ENCODE measurements around the gene UBR3. TPM values are rescaled to one million over a fixed set of nuclear protein-coding genes. Genes with fewer than 3 reads are reported as not detected.
"Not testable (repeated sequence)": the region's sequence is repeated elsewhere in the genome, so short reads cannot be mapped to it uniquely, and the experiment has no call there.

The UBR3 gene
- total RNA-seq, 1 experiment from 2014 or later, result 30.0 TPM

DNA sequence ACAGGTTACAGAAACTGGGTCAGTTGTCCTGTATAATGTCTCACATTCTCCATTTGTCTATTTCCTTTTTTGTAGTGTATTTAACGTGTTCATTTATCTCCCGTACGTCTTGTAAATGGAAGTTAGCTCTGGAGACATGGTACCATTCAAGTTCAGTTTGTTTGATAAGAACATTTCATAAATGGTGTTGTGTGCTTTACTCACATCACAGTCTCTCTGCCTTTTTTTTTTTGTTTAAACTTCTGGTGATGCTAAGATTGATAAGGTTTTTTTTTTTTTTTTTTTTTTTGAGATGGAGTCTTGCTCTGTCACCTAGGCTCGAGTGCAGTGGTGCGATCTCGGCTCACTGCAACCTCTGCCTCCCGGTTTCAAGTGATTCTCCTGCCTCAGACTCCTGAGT lies 41.7 kb downstream of the UBR3 start:
- Mint-ChIP-seq H3K36me3 (ENCODE audit: insufficient read depth, unreplicated experiment) (no peaks in the 10 kb centered on the region), H3K4me3 (ENCODE audit: unreplicated experiment) (no peak overlapping the region), H3K4me1 (ENCODE audit: insufficient read depth, unreplicated experiment) (peaks cover 6% of the 10 kb centered on the region), H3K9me3 (ENCODE audit: unreplicated experiment) (no peaks in the 10 kb centered on the region), H3K27ac (ENCODE audit: low read depth, unreplicated experiment) (no peak overlapping the region), H3K27me3 (ENCODE audit: insufficient read depth, unreplicated experiment) (no peaks in the 10 kb centered on the region)
- no TSS peak for BruUV-seq (replicated peaks)
- intact Hi-C loops (cut with micrococcal nuclease), result no loop called here
- DNase-seq (ENCODE audit: unreplicated experiment), result no peak
- TF ChIP-seq CTCF (IDR thresholded peaks at IDR 0.05; ENCODE audit: unreplicated experiment), result no peak
- CTCF ChIA-PET, result no interaction called here
- POLR2A ChIA-PET, result no interaction called here

GRCh38 chr2:169871369-169871768 lies 44.1 kb downstream of the UBR3 start:
- DNase-seq (ENCODE audit: unreplicated experiment); POLR2A ChIA-PET; H3K36me3 Mint-ChIP-seq (ENCODE audit: insufficient read depth, unreplicated experiment); H3K4me1 Mint-ChIP-seq (ENCODE audit: insufficient read depth, unreplicated experiment); BruUV-seq (replicated peaks); intact Hi-C loops (cut with micrococcal nuclease); H3K9me3 Mint-ChIP-seq (ENCODE audit: unreplicated experiment); H3K27me3 Mint-ChIP-seq (ENCODE audit: insufficient read depth, unreplicated experiment); H3K27ac Mint-ChIP-seq (ENCODE audit: low read depth, unreplicated experiment); H3K4me3 Mint-ChIP-seq (ENCODE audit: unreplicated experiment): not testable (repeated sequence)
- CTCF ChIA-PET, result interaction anchor here (0.6 to 0.7 kb wide), 2 partner anchors 23 to 306 kb away, joined by 3 to 5 read pairs; no protein-coding TSS in a partner anchor

DNA sequence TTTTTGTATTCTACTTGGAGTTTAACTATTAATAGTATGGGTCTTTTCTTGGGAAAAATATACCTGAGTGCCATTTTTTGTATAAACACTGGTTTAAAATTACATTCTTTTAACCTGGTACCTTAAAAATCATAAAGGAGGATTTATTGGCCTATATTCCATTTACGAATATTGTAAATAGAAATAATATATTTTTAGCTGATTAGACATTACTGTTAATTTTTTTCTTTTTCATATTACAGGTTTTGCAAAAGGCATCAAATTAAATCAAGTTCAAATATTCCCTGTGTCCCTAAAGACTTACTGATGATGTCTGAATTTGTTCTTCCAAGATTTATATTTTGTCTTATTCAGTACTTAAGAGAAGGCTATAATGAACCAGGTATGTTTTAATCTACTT lies 44.7 kb downstream of the UBR3 start:
- BruUV-seq (replicated peaks), result no TSS peak
- TF ChIP-seq CTCF (IDR thresholded peaks at IDR 0.05; ENCODE audit: unreplicated experiment), result no peak
- CTCF ChIA-PET, result no interaction called here
- H3K27me3 Mint-ChIP-seq (ENCODE audit: insufficient read depth, unreplicated experiment), result no peaks in the 10 kb centered on the region
- no peaks in the 10 kb centered on the region for H3K4me1 Mint-ChIP-seq (ENCODE audit: insufficient read depth, unreplicated experiment)
- peaks cover 11% of the 10 kb centered on the region for H3K36me3 Mint-ChIP-seq (ENCODE audit: insufficient read depth, unreplicated experiment)
- H3K9me3 Mint-ChIP-seq (ENCODE audit: unreplicated experiment), result no peaks in the 10 kb centered on the region
- H3K4me3 Mint-ChIP-seq (ENCODE audit: unreplicated experiment), result no peak overlapping the region
- no peak overlapping the region for H3K27ac Mint-ChIP-seq (ENCODE audit: low read depth, unreplicated experiment)
- POLR2A ChIA-PET, result no interaction called here
- no peak for DNase-seq (ENCODE audit: unreplicated experiment)
- intact Hi-C loops (cut with micrococcal nuclease), result no loop called here

- BruUV-seq (replicated peaks), result no TSS peak
- no peaks in the 10 kb centered on the region for H3K4me1 Mint-ChIP-seq (ENCODE audit: insufficient read depth, unreplicated experiment)
- peak; percentile 30 for TF ChIP-seq CTCF (IDR thresholded peaks at IDR 0.05; ENCODE audit: unreplicated experiment)
- ChIA-PET CTCF (interaction anchor here (0.5 to 2.4 kb wide), 11 partner anchors 11 to 504 kb away, joined by 3 to 15 read pairs (median 4); partner anchors contain the start of genes METTL5 and UBR3), POLR2A (interaction anchor here (0.5 to 1.3 kb wide), 3 partner anchors 23 to 54 kb away, joined by 3 to 9 read pairs (median 3); partner anchors contain the start of gene METTL5)
- DNase-seq (ENCODE audit: unreplicated experiment), result peak; percentile 18
- H3K36me3 Mint-ChIP-seq (ENCODE audit: insufficient read depth, unreplicated experiment), result peaks cover 27% of the 10 kb centered on the region
- intact Hi-C loops (cut with micrococcal nuclease), result loop anchor here (1.0 kb wide), 2 partner anchors 53 to 349 kb away; partner anchors contain the start of gene METTL5
- no peaks in the 10 kb centered on the region for H3K27me3 Mint-ChIP-seq (ENCODE audit: insufficient read depth, unreplicated experiment)
- no peak overlapping the region for H3K27ac Mint-ChIP-seq (ENCODE audit: low read depth, unreplicated experiment)
- H3K4me3 Mint-ChIP-seq (ENCODE audit: unreplicated experiment), result no peak overlapping the region
- H3K9me3 Mint-ChIP-seq (ENCODE audit: unreplicated experiment), result no peaks in the 10 kb centered on the region
These were observed 50.1 kb downstream of the UBR3 start for GRCh38 chr2:169877398-169877797.

GRCh38 chr2:169887120-169887519 lies 59.9 kb downstream of the UBR3 start:
- DNase-seq (ENCODE audit: unreplicated experiment), result no peak
- Mint-ChIP-seq H3K4me1 (ENCODE audit: insufficient read depth, unreplicated experiment) (no peaks in the 10 kb centered on the region), H3K27me3 (ENCODE audit: insufficient read depth, unreplicated experiment) (no peaks in the 10 kb centered on the region), H3K4me3 (ENCODE audit: unreplicated experiment) (no peak overlapping the region), H3K9me3 (ENCODE audit: unreplicated experiment) (no peaks in the 10 kb centered on the region), H3K27ac (ENCODE audit: low read depth, unreplicated experiment) (no peak overlapping the region), H3K36me3 (ENCODE audit: insufficient read depth, unreplicated experiment) (peaks cover 10% of the 10 kb centered on the region)
- POLR2A ChIA-PET, result interaction anchor here (0.9 to 1.4 kb wide), 4 partner anchors 8 to 55 kb away, joined by 3 to 4 read pairs (median 3); no protein-coding TSS in a partner anchor
- TF ChIP-seq CTCF (IDR thresholded peaks at IDR 0.05; ENCODE audit: unreplicated experiment), result no peak
- intact Hi-C loops (cut with micrococcal nuclease), result no loop called here
- CTCF ChIA-PET, result no interaction called here
- no TSS peak for BruUV-seq (replicated peaks)

Measured in MCF 10A (cell line).